GM19438 (cell line): ENCODE measurements around the gene SORL1.

Experiments
- ATAC-seq: cut with Tn5 transposase; IDR thresholded peaks from one replicate; pipeline ENCODE4 v1.9.1; 2021; ENCODE audit warnings: low read depth; ENCODE audit not compliant: unreplicated experiment

The SORL1 gene

GRCh38 chr11:121578251-121578976 is 126.3 kb downstream of the SORL1 start:
- ATAC-seq, result no peak

- no peak for ATAC-seq
These were observed 128.0 kb downstream of the SORL1 start for GRCh38 chr11:121580154-121580553.

DNA sequence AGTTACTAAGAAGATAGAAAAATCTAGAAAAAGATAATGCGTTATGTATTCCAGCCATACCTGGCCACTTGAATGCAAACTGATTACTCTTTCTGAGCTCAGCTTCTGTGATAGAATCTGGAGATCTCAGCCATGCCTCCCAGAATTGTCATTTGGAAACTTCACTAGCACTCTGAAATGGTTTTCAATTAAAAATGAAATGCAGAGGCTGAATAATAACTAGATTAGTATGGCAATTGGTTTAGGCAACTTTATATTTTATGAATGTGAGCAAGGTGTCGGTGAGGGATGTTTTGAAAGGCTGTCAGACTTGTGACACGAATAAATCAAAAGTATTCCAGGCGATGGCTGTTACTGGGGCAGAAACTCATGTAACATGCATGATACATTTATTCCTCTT is 129.5 kb downstream of the SORL1 start:
- no peak for ATAC-seq

GRCh38 chr11:121582296-121582695 is 130.2 kb downstream of the SORL1 start:
- no peak for ATAC-seq

- ATAC-seq, result no peak
These were observed 131.7 kb downstream of the SORL1 start for GRCh38 chr11:121583825-121584224.

- ATAC-seq, result no peak
These were observed 134.6 kb downstream of the SORL1 start for GRCh38 chr11:121586750-121587149.

- no peak for ATAC-seq
These were observed 135.1 kb downstream of the SORL1 start for GRCh38 chr11:121587182-121587581.

- ATAC-seq, result no peak
These were observed 136.6 kb downstream of the SORL1 start for GRCh38 chr11:121588747-121589146.

GRCh38 chr11:121589946-121590537 is 137.9 kb downstream of the SORL1 start:
- peak; percentile 85 for ATAC-seq

GRCh38 chr11:121590772-121591404 is 138.8 kb downstream of the SORL1 start:
- peak; percentile 10 for ATAC-seq

- no peak for ATAC-seq
These were observed 139.4 kb downstream of the SORL1 start for GRCh38 chr11:121591405-121592033.

DNA sequence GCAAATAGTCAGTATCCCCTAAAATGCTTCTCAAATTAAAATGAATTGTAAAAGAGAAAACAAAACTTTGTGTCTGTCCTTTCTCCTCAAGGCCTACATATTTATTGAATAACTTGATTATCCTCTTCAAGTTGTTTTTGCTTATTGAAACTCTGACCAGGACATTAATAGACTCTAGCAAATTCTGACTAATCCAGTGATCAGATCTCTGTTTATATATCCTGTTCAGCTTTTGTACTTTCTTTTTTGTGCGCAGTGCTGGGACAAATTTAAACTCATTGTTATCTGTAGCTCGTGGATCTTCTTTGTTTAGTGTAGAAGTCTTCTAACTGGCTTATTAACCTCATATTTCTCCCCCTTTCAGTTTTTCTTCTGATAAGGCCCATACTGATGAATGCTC is 140.6 kb downstream of the SORL1 start:
- ATAC-seq, result no peak

GRCh38 chr11:121595717-121596161 is 143.6 kb downstream of the SORL1 start:
- ATAC-seq, result no peak

- no peak for ATAC-seq
These were observed 144.4 kb downstream of the SORL1 start for GRCh38 chr11:121596195-121597155.

GRCh38 chr11:121603316-121603715 is 151.2 kb downstream of the SORL1 start:
- no peak for ATAC-seq

DNA sequence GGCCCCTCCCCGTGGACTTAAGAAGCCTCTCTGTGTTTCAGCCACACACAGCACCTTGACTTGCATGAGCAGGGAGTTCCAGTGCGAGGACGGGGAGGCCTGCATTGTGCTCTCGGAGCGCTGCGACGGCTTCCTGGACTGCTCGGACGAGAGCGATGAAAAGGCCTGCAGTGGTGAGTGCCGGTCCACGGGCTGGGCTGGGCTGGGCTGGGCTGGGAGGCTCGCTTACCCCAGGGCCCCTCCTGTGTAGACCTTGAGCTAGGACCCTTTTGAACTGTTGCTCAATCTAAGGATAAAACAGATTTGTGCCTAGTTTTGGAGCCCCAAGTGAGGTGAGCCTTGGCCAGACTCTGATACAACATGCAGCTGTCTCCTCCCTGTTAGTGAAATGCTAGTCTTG is 152.0 kb downstream of the SORL1 start:
- ATAC-seq, result no peak

DNA sequence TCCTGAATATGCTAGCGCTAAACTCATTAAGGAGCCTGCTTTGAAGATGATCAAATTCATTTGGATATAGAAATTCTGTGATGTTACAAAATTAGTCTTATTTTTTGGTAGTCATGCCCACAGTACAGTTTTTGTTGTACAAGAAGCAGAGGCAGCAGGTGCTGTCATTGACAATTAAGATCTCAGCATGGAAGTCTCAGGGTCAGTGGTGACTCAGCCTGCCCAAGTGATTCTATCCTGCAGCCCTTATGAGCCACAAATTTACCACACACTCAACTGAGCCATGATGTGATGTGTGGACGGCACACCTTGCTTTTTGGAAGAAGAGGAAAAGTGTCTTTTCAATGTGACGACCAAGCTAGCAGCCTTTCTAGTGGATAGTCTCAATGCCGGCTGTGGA is 154.2 kb downstream of the SORL1 start:
- no peak for ATAC-seq

GRCh38 chr11:121607341-121607740 is 155.2 kb downstream of the SORL1 start:
- ATAC-seq, result no peak

- no peak for ATAC-seq
These were observed 156.5 kb downstream of the SORL1 start for GRCh38 chr11:121608545-121609098.

DNA sequence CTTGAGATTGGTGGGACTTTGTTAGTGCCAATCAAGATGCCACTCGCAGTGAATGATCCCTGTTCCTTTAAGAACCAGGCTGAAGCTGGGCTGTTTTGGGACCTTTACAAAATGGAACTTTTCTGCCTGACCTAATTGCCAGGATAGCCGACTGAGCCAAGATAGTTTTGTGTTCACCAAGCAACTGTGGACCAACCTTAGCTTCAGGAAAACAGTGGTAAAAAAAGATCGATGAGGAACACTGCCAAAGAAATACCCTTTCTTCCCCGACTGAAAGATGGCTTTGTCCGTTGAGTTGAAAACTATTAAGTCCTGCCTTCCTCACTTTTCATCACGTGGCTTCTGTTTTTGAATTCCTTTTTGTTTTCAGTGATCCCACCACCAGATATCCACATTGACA is 158.6 kb downstream of the SORL1 start:
- ATAC-seq, result no peak
